ENCODE measurements around the gene USP30.
"Not testable (repeated sequence)": the region's sequence is repeated elsewhere in the genome, so short reads cannot be mapped to it uniquely, and the experiment has no call there.

The USP30 gene, protein sequence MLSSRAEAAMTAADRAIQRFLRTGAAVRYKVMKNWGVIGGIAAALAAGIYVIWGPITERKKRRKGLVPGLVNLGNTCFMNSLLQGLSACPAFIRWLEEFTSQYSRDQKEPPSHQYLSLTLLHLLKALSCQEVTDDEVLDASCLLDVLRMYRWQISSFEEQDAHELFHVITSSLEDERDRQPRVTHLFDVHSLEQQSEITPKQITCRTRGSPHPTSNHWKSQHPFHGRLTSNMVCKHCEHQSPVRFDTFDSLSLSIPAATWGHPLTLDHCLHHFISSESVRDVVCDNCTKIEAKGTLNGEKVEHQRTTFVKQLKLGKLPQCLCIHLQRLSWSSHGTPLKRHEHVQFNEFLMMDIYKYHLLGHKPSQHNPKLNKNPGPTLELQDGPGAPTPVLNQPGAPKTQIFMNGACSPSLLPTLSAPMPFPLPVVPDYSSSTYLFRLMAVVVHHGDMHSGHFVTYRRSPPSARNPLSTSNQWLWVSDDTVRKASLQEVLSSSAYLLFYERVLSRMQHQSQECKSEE

GRCh38 chr12:109052414-109053323 lies at the start of gene USP30:
USP30 (plus strand) TSS chr12:109052576; CDS start chr12:109052679, 103 bp downstream.
- DNase-seq = peak; percentile 85

DNA sequence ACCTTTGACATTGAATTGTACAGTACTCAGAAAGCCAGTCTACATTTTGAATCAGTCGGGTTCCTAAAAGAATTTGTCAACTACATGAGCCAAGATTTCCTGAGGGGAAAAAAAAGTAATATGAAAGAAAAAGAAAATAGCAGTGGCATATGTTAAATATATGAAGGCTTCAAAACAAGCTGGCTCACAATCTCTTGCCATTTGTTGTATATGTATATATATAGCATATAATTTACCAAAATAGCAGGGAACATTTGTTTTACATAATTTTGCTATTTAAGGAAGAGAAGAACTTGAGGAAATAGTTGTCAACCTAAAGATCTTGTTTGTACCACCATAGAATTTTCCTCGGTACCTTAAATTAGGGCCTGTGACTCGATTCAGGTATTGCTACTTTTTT lies 48.4 kb upstream of the USP30 start:
- DNase-seq = no peak

DNA sequence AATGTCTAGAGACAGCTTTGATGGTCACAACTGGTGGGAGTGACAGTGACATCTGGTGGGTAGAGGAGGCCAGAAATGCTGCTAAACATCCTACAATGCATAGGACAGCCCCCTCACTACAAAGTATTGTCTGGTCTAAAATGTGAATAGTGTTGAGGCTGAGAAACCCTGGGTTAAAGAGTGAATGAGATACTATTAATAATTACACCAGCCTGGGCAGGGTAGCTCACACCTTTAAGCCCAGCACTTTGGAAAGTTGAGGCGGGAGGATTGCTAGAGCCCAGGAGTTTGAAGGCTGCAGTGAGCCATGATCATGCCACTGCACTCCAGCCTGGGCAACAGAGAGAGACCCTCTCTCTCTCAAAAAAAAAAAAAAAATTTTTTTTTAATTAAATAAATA lies 42.6 kb upstream of the USP30 start:
- no peak for DNase-seq

- DNase-seq = no peak
These were observed 42.1 kb upstream of the USP30 start for GRCh38 chr12:109010259-109010658.

GRCh38 chr12:109014984-109015765 lies 37.2 kb upstream of the USP30 start:
- no peak for DNase-seq

- DNase-seq = no peak
These were observed 36.4 kb upstream of the USP30 start for GRCh38 chr12:109016016-109016415.

DNA sequence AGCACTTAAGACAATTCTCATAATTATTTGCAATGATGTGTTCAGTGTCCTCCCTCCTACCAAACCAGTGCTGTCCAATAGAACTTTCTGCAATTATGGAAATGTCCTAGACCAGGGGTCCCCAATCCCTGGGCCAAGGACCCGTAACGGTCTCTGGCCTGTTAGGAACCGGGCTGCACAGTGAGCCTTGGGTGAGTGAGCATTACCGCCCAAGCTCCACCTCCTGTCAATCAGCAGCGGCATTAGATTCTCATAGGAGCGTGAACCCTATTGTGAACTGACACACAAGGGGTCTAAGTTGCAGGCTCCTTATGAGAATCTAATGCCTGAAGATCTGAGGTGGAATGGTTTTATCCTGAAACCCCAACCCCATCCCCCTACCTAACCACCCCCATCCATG lies 35.4 kb upstream of the USP30 start:
- no peak for DNase-seq

GRCh38 chr12:109018296-109018695 lies 34.1 kb upstream of the USP30 start:
- no peak for DNase-seq

- no peak for DNase-seq
These were observed 32.1 kb upstream of the USP30 start for GRCh38 chr12:109020146-109020795.

DNA sequence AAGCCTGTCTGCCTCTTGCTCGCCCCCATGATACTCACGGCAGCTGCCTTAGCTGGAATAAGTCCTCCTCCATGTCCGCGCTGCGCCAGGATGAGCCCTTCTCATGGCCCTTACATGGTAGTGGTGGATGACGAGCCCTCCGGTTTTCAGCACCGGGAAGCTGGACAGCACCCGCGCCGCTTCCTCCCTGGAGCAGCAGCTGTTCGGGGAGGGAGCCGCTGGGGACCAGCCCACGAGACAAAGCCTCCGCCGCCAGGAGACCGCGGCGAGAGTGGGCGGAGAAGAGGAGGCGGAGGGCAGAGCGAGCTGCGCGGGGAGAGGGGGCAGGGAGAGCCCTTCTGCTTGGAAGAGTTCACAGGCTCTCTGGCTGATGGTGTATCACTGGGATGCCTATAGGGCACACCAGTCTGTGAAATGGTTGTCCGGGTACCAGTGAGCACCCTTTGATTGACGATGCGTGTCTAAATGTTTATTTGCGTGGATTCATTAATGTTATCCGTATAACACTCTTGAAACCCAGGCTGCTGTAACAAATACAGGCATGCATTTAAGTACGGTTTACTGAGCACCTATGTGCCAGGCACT lies 31.5 kb upstream of the USP30 start, which contains the start of gene SVOP:
Gene SVOP, minus strand, starts transcription at position 273 of the 585 bp plus-strand sequence. Its CDS starts 200 bp downstream, at position 73.
- peak; percentile 54 for DNase-seq

- peak; percentile 53 for DNase-seq
These were observed 24.6 kb upstream of the USP30 start for GRCh38 chr12:109027767-109028166.

GRCh38 chr12:109028624-109029023 lies 23.8 kb upstream of the USP30 start:
- DNase-seq = not testable (repeated sequence)

DNA sequence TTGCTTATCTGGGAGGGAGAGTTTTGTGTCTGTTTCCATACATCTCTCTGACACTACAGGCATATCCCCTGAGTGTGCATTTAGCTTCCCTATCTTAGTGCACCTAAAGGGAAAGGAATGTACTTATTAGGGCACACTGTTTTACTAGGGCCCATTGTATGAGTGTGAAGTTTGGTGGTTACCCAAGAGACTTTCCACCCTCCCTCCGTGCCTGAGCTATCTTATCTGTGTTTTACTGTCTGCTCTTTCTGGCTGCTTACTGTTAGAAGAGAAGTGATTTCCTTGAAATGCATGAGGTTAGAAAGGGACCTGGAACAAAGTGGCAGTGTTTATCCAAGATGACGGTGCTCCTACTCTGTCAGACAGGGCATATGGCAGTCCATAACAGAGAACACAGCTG lies 23.0 kb upstream of the USP30 start:
- no peak for DNase-seq

DNA sequence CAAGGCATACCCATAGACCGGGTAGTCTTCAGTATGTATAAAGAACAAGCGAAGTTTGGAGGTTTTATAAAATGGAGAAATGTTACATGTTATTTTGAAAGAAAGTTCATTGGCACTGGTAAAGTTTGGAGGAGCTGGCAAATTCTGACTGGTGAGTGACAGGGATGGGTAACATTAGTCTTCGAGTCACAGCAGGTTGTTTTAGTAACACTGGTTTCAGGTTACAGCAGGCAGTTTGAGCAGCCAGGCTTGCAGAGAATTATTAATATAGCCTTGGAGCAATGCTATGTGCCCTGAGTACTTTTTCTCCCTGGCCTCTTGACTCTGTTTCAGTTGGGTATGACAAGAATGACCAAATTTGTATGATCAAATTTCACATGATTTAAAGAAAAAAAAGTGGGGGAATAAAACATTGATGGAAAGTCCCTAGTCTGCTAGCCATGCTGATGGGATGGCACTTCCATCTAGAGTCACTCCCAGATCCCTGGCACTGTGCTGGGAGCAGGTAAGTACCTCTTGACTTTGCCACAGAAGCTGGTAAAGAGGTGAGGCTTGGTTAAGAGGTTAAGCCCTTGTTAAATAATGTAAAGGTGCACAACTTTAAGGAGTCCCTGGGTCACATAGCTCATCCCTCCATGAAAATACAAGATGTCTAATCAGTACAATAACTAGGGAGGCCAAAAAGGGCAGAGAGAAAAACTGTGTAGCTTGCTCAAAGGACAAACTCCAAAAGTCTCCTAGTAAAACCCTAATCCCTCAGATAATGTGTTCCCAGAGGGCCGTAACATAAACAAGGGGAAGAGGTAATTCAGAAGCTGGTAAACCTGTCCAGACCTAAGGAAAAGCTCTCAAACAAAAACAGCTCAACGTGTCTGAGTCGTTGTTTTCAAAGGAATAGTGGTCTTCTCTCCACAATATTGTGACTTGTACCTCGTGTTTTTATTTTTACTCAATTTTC lies 18.9 kb upstream of the USP30 start:
- DNase-seq = no peak

DNA sequence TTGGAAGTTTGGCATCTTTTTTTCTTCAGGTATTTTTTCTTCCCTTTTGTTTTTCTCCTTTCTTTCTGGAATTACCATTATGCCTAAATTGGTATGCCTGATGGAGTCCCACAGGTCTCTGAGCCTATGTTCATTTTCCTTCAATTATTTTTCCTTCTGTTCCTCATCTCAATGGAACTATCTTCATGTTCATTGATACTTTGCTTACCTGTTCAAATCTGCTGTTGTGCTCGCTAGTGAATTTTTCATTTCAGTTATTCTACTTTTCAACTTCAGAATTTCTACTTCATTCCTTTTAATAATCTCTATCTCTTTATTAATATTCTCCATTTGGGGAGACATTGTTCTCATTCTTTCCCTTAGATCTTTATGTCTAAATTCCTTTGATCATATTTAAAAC lies 15.4 kb upstream of the USP30 start:
- no peak for DNase-seq

DNA sequence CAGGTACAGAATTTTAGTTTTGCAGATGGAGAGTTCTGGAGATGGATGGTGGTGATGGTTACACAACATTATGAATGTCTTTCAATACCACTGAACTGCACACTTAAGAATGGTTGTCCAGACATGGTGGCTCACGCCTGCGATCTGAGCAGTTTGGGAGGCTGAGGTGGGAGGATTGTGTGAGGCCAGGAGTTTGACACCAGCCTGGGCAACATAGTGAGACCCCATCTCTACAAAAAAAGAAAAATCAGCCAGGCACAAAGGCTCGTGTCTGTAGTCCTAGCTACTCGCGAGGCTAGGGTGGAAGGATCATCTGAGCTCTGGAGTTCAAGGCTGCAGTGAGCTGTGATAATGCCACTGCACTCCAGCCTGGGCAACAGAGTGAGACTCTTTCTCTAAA lies 8.1 kb upstream of the USP30 start:
- no peak for DNase-seq

GRCh38 chr12:109047081-109047805 lies 5.1 kb upstream of the USP30 start:
- DNase-seq = no peak

GRCh38 chr12:109048706-109049105 lies 3.7 kb upstream of the USP30 start:
- DNase-seq = peak; percentile 59

DNA sequence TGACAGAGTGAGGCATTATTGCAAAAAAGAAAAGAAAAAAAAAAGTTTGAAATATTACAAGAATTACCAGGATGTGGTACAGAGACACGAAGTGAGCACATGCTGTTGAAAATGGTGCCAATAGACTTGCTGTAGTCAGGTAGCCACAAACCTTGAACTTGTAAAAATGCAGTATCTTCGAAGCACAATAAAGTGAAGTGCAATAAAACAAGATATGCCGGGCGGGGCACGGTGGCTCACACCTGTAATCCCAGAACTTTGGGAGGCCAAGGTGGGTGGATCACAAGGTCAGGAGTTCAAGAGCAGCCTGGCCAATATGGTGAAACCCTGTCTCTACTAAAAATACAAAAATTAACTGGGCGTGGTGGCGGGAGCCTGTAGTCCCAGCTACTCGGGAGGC lies 2.6 kb upstream of the USP30 start:
- peak; percentile 11 for DNase-seq

GRCh38 chr12:109052097-109052413 lies 321 bp upstream of the USP30 start:
- DNase-seq = no peak

Measured in inflammatory macrophage treated with lipopolysaccharide for 4 hours (primary cell).